ENCODE measurements around the gene FBXO36.

FBXO36 gene, protein sequence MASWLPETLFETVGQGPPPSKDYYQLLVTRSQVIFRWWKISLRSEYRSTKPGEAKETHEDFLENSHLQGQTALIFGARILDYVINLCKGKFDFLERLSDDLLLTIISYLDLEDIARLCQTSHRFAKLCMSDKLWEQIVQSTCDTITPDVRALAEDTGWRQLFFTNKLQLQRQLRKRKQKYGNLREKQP

GRCh38 chr2:229922449-229923386 is at the start of gene FBXO36:
FBXO36 (plus strand) TSS chr2:229922503; CDS start chr2:229922514, 11 bp downstream.
- ATAC-seq (peak; percentile 77), DNase-seq (ENCODE audit: low spot score in 2 of 2) (no peak)
- Mint-ChIP-seq H3K36me3 (peaks cover 42% of the 10 kb centered on the region), H3K9me3 (no peaks in the 10 kb centered on the region), H3K4me1 (peaks cover 24% of the 10 kb centered on the region), H3K27ac (peak within 1 kb of the TSS; percentile 99), H3K4me3 (peak within 1 kb of the TSS; percentile 98)

DNA sequence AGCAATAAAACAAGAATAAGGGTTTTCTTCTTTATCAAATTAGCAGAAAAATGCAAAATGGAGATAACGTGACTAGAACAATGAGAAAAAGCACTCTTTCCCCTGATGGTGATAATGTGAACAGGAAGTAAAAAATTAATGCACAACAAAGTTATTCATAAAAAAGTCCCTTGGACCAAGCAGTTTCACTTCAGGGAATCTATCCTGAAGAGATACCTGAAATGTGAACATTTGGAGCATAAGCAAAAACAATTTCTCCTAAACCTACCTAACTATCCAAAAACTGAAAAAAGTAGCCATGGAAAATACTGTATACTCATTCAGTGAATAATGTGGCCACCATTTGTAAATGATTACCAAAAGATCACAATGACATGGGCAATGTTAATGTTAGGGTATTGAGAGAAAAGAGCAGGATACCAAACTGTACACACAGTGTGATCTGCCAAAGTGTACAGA is 49.2 kb upstream of the FBXO36 start:
- H3K36me3 Mint-ChIP-seq = peaks cover 85% of the 10 kb centered on the region
- H3K4me3 Mint-ChIP-seq = no peak overlapping the region
- H3K9me3 Mint-ChIP-seq = no peaks in the 10 kb centered on the region
- H3K27ac Mint-ChIP-seq = no peak overlapping the region
- peak; percentile 65 for ATAC-seq
- no peak for DNase-seq (ENCODE audit: low spot score in 2 of 2)
- peaks cover 52% of the 10 kb centered on the region for H3K4me1 Mint-ChIP-seq

DNA sequence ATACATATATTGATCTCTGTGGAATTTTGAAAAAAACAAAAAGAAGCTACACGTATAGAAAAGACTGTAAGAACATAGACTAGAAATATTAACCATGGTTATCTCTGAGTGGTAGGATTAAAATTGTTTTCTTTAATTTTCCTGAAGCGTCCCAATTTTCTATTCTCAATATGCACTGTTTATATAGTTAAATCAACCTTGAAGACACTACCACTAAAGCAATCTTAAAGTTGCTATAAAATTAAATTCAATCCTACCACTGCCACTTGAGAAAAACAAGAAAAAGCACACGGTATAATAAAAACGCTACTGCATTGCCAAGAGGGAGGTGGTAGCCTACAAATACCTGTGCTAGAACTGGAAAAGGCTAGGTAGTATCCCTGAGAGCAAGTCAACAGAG is 47.7 kb upstream of the FBXO36 start:
- DNase-seq (ENCODE audit: low spot score in 2 of 2) (no peak), ATAC-seq (no peak)
- no peak overlapping the region for H3K4me3 Mint-ChIP-seq
- H3K4me1 Mint-ChIP-seq = peaks cover 37% of the 10 kb centered on the region
- H3K9me3 Mint-ChIP-seq = no peaks in the 10 kb centered on the region
- H3K27ac Mint-ChIP-seq = no peak overlapping the region
- H3K36me3 Mint-ChIP-seq = peaks cover 96% of the 10 kb centered on the region

DNA sequence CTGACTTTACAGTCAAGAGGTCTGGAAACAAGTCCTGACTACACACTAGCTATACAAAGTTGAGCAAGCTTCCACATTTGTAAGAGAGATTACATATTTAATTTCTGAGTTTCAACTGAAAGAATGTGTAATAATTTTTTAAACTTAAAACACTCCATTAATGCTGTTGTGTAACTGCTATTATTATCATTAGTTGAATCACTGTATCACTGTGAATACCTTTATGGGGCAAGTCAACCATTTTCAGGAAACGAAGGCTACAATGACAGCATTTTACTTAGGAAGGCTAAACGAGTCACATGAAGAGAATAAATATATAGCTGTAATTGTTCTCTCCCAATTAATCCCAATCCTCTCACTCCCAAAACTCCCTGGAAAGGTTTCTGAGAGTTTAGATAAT is 46.8 kb upstream of the FBXO36 start:
- ATAC-seq (no peak), DNase-seq (ENCODE audit: low spot score in 2 of 2) (no peak)
- Mint-ChIP-seq H3K27ac (no peak overlapping the region), H3K9me3 (no peaks in the 10 kb centered on the region), H3K4me1 (peaks cover 29% of the 10 kb centered on the region), H3K36me3 (peaks cover 96% of the 10 kb centered on the region), H3K4me3 (no peak overlapping the region)

GRCh38 chr2:229879191-229879950 is 42.9 kb upstream of the FBXO36 start:
- no peak for ATAC-seq
- peaks cover 31% of the 10 kb centered on the region for H3K4me1 Mint-ChIP-seq
- no peak overlapping the region for H3K4me3 Mint-ChIP-seq
- H3K27ac Mint-ChIP-seq = no peak overlapping the region
- H3K9me3 Mint-ChIP-seq = no peaks in the 10 kb centered on the region
- H3K36me3 Mint-ChIP-seq = peaks cover 73% of the 10 kb centered on the region
- no peak for DNase-seq (ENCODE audit: low spot score in 2 of 2)

GRCh38 chr2:229880892-229881586 is 41.3 kb upstream of the FBXO36 start:
- DNase-seq (ENCODE audit: low spot score in 2 of 2) (no peak), ATAC-seq (no peak)
- Mint-ChIP-seq H3K27ac (no peak overlapping the region), H3K4me1 (peaks cover 31% of the 10 kb centered on the region), H3K9me3 (no peaks in the 10 kb centered on the region), H3K36me3 (peaks cover 73% of the 10 kb centered on the region), H3K4me3 (no peak overlapping the region)

GRCh38 chr2:229882583-229882982 is 39.7 kb upstream of the FBXO36 start:
- Mint-ChIP-seq H3K36me3 (peaks cover 60% of the 10 kb centered on the region), H3K9me3 (no peaks in the 10 kb centered on the region), H3K4me3 (no peak overlapping the region), H3K4me1 (peaks cover 35% of the 10 kb centered on the region), H3K27ac (peak overlapping the region; percentile 32)
- ATAC-seq (peak; percentile 57), DNase-seq (ENCODE audit: low spot score in 2 of 2) (no peak)

GRCh38 chr2:229884775-229885699 is 37.3 kb upstream of the FBXO36 start:
- ATAC-seq (peak; percentile 91), DNase-seq (ENCODE audit: low spot score in 2 of 2) (no peak)
- Mint-ChIP-seq H3K36me3 (peaks cover 51% of the 10 kb centered on the region), H3K4me1 (peaks cover 50% of the 10 kb centered on the region), H3K9me3 (no peaks in the 10 kb centered on the region), H3K27ac (no peak overlapping the region), H3K4me3 (no peak overlapping the region)

DNA sequence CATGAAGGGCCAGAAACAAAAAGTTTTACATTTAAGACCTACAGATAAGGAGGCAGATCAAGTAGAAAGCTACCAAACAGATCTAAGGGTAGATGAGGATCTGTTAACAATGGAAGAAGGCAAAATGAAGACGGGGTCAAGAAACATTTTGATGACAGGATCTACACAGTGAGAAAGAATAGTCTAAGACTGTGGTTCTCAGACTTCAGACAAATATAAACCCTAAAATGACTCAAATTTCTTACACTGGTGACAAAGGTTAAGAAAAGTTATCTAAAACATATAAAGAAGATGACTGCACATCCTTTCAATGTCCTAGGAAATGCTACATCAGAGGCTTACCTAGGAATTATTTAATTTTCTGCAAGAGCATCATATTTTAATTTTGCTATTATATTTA is 34.9 kb upstream of the FBXO36 start:
- Mint-ChIP-seq H3K4me3 (no peak overlapping the region), H3K27ac (no peak overlapping the region), H3K4me1 (peaks cover 53% of the 10 kb centered on the region), H3K9me3 (no peaks in the 10 kb centered on the region), H3K36me3 (peaks cover 42% of the 10 kb centered on the region)
- ATAC-seq (peak; percentile 75), DNase-seq (ENCODE audit: low spot score in 2 of 2) (no peak)

- H3K9me3 Mint-ChIP-seq = no peaks in the 10 kb centered on the region
- no peak overlapping the region for H3K4me3 Mint-ChIP-seq
- DNase-seq (ENCODE audit: low spot score in 2 of 2) (no peak), ATAC-seq (no peak)
- peaks cover 42% of the 10 kb centered on the region for H3K36me3 Mint-ChIP-seq
- peaks cover 53% of the 10 kb centered on the region for H3K4me1 Mint-ChIP-seq
- no peak overlapping the region for H3K27ac Mint-ChIP-seq
Measured at GRCh38 chr2:229888031-229888430, 34.3 kb upstream of the FBXO36 start.

DNA sequence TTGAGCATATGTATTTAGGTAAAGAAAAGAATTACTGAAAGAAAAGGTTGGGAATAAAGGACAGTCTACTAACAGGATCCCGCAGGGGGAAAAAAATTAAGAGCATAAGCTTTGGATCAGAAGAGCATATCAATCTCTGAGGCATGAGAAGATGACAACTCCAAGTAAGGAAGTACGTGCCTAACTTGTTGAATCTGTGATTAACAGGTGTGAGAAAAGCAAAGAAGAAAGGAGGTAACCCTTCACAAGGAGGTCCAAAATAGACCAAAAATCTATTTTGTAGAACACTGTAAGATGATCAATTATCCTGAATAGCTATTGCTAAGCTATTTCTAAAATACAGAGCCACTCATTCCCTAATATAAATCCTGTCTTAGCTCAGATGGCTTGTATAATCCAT is 33.3 kb upstream of the FBXO36 start:
- Mint-ChIP-seq H3K4me3 (no peak overlapping the region), H3K36me3 (peaks cover 42% of the 10 kb centered on the region), H3K4me1 (peaks cover 54% of the 10 kb centered on the region), H3K9me3 (no peaks in the 10 kb centered on the region), H3K27ac (peak overlapping the region; percentile 5)
- ATAC-seq (no peak), DNase-seq (ENCODE audit: low spot score in 2 of 2) (no peak)

DNA sequence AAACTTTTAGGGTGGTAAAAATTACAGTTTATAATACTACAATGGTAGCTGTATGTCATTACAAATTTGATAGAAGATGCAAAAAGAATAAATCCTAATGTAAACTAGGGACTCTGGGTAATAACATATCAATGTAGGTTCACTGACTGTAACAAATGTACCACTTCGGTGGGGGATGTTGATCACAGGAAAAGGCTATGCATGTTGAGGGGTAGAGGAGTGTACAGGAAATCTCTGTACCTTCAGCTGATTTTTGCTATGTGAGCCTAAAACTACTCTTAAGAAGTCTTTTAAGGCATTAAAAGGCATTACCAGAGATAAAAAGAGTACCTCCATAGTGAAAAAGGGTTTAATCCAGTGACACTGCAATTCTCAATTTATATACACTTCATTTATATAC is 25.4 kb upstream of the FBXO36 start:
- Mint-ChIP-seq H3K36me3 (peaks cover 40% of the 10 kb centered on the region), H3K27ac (no peak overlapping the region), H3K9me3 (no peaks in the 10 kb centered on the region), H3K4me1 (peaks cover 49% of the 10 kb centered on the region), H3K4me3 (no peak overlapping the region)
- ATAC-seq = no peak
- no peak for DNase-seq (ENCODE audit: low spot score in 2 of 2)

DNA sequence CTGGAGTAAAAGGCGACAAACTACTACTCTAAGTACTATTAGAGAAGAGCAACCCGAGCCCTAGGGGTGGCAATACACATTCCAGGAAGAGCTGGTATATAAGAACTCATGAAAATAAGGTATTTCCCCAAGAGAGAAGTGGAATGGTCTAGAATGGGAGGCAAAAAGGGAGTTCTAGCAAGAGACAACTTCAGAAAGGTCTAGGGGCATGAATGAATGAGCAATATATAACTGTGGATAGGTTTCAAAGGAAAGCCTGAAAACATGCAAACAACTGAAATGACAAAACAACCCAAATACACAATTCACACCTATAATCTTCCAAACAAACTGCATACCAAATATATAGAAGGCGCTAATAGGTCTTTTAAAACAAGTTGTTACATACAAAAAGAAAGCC is 22.7 kb upstream of the FBXO36 start:
- H3K4me1 Mint-ChIP-seq = peaks cover 48% of the 10 kb centered on the region
- ATAC-seq = no peak
- peak overlapping the region; percentile 78 for H3K27ac Mint-ChIP-seq
- H3K4me3 Mint-ChIP-seq = no peak overlapping the region
- H3K9me3 Mint-ChIP-seq = no peaks in the 10 kb centered on the region
- no peak for DNase-seq (ENCODE audit: low spot score in 2 of 2)
- peaks cover 68% of the 10 kb centered on the region for H3K36me3 Mint-ChIP-seq

- DNase-seq (ENCODE audit: low spot score in 2 of 2) = no peak
- H3K27ac Mint-ChIP-seq = peak overlapping the region; percentile 78
Measured at GRCh38 chr2:229900012-229900411, 22.3 kb upstream of the FBXO36 start.

More at GRCh38 chr2:229900012-229900411, 22.3 kb upstream of the FBXO36 start:
- ATAC-seq = peak; percentile 81
- Mint-ChIP-seq H3K4me3 (peak overlapping the region; percentile 14), H3K36me3 (peaks cover 72% of the 10 kb centered on the region), H3K4me1 (peaks cover 48% of the 10 kb centered on the region), H3K9me3 (no peaks in the 10 kb centered on the region)
